Stimulated activated CD4-positive, alpha-beta T cell treated with anti-CD3 and anti-CD28 coated beads, Interleukin-12 subunit alpha, Interleukin-12 subunit beta, amount 100 ng/mL, for 48 hours (primary cell): ENCODE data around the gene GPRIN2.

Experiments used
- DNase-seq, 3 donors: peaks; one replicate each; pipeline ENCODE4 v3.0.0-alpha.2; 2020; ENCODE audit warnings: low read depth in 2 of 3, low spot score in 1 of 3

Gene GPRIN2

DNA sequence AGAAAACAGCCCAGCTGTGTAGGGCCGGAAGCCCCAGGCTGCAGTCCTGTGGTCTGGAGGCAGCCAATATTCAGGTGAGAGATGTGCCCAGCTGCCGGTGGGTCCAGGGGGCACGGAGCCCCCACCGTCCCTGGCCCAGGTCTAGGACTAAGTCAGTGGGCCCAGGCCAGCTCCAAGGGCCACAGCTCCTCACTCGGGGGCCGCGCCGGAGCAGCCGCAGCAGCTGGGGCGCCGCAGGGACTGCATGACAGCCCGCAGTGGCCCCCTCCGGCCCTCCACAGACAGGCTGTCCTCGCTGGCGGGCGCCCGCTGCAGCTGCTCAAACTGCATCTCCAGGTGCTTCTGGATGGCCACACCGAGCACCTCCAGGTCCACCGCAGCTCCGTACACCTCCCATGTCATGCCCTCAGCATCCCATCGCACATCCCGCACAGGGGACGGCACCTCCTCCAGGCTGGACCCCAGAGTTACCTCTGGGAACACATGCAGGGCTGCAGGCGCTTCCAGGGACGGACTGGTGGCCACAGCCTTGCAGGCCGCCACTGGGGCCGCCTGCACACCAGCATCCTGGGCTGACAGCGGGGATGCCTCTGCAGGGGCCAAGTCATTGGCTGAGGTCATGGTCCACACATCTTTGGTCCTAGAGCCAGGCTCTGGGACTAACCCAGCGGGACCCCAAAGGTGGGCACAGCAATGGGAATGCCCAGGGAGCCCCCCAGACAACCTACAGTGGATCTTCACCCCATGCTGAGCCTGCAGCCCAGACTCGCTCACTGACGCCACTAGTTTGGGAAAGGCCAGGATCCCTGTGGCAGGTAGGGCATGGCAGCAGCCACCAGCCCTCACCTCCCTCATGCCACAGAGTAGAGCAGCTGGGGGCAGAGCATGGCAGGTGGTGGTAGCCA is 7.0 kb downstream of the GPRIN2 start:
- no peak for DNase-seq

- DNase-seq, result no peak
Measured at GRCh38 chr10:46548498-46549090, 7.9 kb downstream of the GPRIN2 start.

GRCh38 chr10:46547541-46548497 is 8.6 kb downstream of the GPRIN2 start:
- no peak for DNase-seq

GRCh38 chr10:46546591-46547540 is 9.6 kb downstream of the GPRIN2 start:
- DNase-seq, result no peak

DNA sequence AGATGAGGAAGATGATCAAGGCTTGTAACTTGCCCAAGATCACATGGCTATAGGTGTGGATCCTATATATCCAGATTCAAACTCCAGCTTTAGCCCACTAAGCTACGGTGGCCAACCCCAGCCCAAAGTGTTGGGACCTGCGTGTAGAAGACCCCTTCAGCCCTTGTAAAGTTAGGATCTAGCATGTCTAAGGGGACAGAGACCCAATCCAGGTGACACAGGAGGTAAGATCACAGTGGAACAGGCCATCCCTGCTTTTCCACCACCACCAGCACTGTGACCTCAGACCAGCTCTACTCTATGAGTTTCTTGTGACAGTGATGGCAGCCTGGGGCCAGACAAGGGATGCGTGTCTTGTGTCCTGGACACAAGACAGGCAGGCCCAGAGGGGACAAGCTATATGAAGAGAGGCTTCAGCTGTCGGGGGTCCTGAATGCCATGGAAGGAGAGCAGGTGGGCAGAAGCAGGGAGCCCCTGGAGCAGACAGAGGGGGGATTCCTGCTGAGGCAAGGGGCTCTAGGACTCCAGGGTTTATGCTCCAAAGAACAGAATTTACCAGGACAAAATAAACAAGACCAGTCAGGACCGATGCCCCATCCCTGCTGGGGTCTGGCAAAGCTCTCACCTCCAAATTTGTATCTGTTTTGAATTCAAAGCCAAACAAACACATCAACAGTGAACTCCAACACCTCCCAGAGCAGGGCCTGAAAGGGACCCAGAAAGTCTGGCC is 10.4 kb downstream of the GPRIN2 start:
- DNase-seq, result no peak

DNA sequence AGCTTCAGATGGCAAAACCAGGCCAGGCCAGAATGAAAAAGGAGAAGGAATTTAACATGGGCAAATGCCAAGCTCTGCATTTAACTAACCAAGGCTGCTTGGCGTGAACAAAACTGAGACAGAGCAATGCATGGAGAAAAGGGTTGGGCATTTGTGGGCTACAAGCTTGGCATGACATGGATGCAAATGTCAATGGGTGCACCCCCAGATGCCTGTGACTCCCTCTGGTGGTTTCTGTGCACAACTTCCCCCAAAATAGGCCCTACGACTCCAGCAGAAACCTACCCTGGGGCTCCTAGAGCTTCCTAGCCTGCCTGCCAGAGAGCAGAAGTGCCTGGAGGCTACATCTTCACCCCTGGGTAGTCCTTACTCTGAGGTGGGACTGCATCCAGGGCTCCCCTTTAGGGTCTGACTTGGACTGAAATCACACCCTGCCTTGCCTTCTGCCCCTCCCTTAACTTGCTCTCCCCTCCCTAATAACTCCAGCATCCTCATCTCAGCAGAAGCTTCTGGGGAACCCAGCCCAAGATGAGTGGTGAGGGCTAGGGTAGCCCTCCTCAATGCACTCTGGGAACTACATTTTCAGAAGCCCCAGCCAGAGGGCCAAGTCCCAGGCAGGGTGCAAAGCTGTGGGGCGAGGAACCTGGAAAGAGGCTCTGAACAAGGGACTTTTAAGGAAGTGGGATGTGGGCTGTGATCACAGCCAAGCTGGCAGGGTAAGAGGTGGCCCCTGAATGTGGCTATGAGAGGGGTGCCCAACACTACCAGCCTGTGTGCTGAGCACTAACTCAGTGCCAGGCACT is 11.3 kb downstream of the GPRIN2 start:
- no peak for DNase-seq

- DNase-seq, result no peak
Measured at GRCh38 chr10:46543466-46544377, 12.7 kb downstream of the GPRIN2 start.

DNA sequence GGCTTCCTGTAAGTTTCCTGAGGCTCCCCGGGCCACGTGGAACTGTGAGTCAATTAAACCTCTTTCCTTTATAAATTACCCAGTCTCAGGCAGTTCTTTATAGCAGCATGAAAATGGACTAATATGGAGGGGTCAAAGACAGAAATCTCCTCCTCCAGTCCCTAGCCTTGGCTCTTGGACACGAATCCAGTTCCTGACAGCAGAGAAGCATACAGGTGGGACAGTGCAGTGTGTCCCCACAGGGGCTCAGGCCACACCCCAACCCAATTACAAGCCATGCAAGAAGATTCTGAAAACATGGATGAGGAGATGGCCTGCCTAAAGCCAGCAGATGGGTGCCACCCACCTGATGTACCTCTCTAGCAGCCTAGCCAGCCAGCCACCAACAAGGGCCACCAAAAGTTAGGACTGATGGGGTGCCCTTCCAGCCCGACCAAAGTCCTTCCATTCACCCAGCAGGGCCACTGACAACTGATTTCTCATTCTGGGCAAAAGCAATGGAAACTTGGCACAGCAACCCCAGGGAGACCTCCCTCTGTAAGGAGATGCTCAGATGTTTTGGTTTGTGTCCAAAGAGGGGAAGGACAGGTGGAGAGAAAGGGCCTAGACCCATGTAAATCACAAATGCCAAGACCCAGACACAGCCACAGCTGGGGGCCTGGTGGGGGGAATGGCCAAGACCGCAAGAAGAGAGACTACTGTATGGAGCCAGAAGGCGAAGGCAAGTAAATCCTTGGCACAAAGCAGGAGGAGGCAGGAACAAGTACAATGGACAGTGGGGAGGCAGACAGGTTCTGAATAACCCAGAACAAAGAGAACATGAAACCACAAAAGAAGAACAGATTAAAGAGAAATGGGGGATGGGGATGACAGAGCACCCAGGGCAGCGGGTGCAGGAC is 13.6 kb downstream of the GPRIN2 start:
- no peak for DNase-seq

GRCh38 chr10:46541735-46542566 is 14.5 kb downstream of the GPRIN2 start:
- no peak for DNase-seq

GRCh38 chr10:46541017-46541661 is 15.3 kb downstream of the GPRIN2 start:
- DNase-seq, result no peak

DNA sequence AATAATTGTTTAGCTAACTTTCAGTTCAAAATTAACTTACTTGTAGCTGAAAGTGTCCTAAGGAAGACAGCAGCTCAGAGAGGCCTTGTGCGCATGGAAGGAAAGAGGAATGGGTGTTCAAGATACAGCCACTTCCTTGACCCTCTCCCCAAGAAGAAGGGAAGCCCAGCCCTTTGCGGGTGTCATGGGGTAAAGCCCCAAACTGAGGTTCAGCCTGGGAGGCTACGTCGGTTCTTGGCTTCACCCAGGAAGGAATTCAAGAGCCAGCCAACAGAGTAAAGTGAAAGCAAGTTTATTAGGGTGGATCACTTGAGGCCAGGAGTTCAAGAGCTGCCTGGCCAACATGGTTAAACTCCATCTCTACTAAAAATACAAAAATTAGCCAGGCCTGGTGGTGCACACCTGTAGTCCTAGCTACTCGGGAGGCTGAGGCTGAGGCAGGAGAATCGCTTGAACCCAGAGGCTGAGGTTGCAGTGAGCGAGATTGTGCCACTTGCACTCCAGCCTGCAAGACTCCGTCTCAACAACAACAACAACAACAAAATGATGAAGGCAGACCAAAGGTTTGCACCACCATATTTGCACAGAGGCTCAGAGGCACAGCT is 15.9 kb downstream of the GPRIN2 start:
- no peak for DNase-seq

DNA sequence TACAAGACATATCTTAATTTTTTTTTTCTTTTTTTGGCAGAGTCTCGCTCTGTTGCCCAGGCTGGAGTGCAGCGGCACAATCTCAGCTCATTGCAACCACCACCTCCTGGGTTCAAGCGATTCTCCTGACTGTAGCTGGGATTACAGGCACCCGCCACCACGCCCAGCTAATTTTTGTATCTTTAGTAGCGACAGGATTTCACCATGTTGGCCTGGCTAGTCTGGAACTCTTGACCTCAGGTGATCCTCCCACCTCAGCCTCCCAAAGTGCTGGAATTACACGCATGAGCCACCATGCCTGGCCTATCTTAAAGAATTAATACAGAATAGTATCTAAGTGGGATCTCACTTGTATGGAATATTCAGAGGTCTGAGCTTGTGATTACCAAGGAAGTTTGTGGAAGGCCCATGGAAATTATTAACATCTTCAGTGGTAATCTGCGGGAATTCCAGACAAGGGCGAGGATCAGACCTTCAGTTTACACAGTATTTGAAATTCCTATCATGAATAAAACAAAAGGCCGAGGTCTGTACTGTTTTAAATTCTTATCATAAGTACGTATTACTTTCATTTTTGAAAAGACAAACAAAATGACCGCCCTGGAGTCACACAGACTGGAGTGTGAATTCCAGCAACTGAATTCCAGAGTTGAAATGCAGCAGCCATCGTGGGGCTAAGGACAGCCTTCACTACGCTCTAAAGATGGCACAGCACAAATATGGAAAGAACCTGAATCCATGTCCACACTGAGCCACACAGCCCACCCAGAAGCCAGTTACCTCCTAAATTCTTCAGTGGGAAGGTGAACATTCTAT is 16.7 kb downstream of the GPRIN2 start:
- DNase-seq, result no peak

DNA sequence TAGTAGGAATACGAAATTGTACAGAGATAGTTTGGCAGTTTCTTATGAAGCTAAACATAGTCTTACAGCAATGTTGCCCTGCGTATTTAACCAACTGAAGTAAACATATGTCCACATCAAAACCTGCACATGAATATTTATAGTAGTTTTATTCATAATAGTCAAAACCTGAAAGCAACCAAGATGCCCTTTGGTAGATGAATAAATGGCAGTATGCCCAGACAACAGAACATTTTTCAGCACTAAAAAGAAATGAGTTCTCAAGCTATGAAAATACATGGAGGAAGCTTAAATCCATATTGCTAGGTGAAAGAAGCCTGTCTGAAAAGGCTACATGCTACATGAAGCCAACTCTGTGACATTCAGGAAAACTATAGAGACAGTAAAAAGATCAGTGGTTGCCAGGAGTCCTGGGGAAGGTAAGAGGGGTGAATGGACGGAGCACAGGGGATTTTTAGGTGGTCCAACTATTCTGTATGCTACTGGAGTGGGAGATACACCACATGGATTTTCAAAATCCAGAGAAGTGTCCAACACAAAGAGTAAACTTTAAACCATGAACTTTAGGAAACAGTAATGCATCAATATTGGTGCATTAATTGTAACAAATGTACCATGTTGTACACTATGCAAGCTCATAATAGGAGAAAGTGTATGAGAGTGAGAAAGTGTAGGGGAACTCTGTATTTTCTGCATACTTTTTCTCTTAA is 17.6 kb downstream of the GPRIN2 start:
- no peak for DNase-seq

DNA sequence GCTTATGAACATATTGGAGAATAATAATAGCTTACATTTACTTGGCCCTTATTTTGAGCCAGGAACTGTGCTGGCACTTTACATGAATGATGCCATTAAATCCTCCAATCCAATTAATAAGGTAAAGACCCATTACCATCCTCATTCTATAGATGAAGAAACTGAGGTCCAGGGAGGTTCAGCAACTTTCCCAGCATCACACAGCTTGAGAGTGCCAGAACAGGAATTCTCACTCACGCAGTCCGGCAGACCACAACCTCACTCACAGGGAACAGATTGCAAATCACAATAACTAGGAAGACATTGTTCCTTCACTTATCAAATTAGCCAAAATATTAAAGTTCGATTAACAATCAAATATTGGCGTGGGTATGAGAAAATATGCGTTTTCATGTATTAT is 18.3 kb downstream of the GPRIN2 start:
- DNase-seq, result no peak
